Mammary epithelial cell (primary cell): ENCODE results near the gene RIT1.

ENCODE experiments used
- CTCF ChIP-seq, 2 donors: IDR thresholded peaks in 1 of 2; conservative IDR thresholded peaks in 1 of 2; 2 replicates each; pipeline ENCODE4 v1.5.1; 2011 to 2012; ENCODE audit warnings: inconsistent platforms in 2 of 2, low read length in 2 of 2, mild to moderate bottlenecking in 2 of 2, control low read depth in 1 of 2, low read depth in 1 of 2; ENCODE audit not compliant: insufficient read depth in 1 of 2; ENCODE audit errors: extremely low read depth in 1 of 2
- EZH2 ChIP-seq: IDR thresholded peaks from 2 replicates; pipeline ENCODE4 v1.6.1; 2012; ENCODE audit warnings: low read length, inconsistent platforms, borderline replicate concordance

- TF ChIP-seq CTCF (conservative IDR thresholded peaks at IDR 0.05 in 1 of 2, IDR thresholded peaks at IDR 0.05 in 1 of 2; ENCODE audit: extremely low read depth in 1 of 2, insufficient read depth in 1 of 2, low read depth in 1 of 2, low read length in 2 of 2), result no peak
- TF ChIP-seq EZH2, result no peak
These were observed 49.1 kb upstream of the RIT1 start for GRCh38 chr1:155960081-155960745.
